GM15510 (cell line): Measurements from ENCODE around the gene GPBP1L1.

Source experiments
- POLR2A ChIP-seq: IDR thresholded peaks from 3 replicates; pipeline ENCODE4 v1.6.1; 2011; ENCODE audit warnings: borderline replicate concordance; ENCODE audit not compliant: insufficient read length; ENCODE audit errors: extremely low read depth

GPBP1L1 gene

GRCh38 chr1:45666836-45667235, 19.5 kb downstream of the GPBP1L1 start:
- TF ChIP-seq POLR2A, result no peak

GRCh38 chr1:45660336-45660735, 26.0 kb downstream of the GPBP1L1 start:
- TF ChIP-seq POLR2A, result no peak

DNA sequence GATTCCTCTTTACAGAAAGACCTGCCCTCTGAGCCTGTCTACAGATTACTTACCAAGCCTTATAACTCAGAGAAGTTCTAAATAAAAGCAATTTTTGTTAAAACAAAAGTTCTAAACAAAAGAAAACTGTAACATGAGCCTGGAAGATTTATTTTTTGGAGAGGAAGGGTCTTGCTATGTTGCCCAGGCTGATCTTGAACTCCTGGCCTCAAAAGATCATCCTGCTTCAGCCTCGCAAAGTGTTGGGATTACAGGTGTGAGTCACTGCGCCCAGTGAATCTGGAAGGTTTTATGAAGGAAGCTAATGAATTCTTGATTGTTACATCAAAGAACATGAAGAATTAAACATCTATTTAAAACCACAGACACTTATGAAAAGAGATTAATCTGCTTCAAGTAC, 27.1 kb downstream of the GPBP1L1 start:
- TF ChIP-seq POLR2A, result no peak

GRCh38 chr1:45658171-45658570, 28.2 kb downstream of the GPBP1L1 start:
- TF ChIP-seq POLR2A, result no peak

DNA sequence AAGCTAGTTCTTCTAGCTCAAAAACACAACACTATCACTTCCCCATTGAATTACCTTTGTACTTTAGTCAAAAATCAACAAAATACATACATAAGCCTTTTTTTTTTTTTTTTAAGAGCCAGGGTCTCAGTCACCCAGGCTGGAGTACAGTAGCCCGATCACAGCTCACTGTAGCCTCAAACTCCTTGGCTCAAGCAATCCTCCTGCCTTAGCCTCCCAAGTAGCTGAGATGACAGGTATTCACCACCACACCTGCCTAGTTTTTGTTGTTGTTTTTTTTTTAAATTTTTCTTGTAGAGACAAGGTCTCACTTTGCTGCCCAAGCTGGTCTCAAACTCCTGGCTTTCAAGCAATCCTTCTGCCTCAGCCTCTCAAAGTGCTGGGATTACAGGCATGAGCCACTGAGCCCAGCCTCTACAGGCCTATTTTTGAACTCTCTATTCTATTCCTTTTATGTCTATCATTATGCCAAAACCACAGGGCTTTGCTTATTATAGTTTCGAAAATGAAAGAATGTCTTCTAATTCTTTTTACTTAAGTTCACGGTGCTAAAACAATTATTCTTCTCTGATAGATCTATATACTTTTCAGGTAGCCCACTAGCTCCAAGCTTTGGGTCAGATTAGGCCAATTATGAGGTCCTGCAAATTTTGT, 29.6 kb downstream of the GPBP1L1 start:
- TF ChIP-seq POLR2A, result no peak

DNA sequence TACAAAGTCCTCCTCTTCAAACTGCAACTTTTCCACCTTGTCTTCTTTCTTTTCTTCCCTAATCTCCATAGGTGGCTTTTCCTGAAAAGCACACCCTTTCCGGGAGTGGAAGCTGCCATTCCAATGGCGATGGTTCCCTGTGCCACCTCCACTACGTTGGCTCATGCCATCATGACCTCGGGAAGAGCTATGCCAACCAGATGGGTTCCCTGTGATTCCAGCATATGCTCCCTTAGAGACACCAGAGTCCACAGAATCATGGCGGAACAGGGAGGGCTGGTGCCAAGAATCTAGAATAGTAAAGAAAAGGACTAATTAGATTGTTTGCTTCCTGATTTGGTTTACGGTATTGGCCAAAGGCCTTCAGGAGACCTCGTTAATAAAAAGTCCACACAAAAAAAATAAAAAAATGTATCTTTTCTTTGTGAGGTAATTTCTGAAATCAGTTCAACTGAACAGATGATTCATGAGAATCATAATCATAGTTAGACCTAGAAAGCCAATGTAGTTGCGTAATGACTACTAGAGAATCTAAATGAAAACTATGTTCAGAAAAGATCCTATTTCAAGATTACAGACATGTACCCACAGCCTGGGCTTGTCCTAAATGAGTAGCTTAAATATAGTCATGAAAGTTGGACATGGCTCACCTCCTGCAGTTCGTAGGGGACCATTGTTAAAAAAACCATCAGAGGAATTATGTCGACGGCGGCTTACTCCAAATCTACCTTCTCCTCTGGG, 31.6 kb downstream of the GPBP1L1 start:
- no peak for TF ChIP-seq POLR2A

DNA sequence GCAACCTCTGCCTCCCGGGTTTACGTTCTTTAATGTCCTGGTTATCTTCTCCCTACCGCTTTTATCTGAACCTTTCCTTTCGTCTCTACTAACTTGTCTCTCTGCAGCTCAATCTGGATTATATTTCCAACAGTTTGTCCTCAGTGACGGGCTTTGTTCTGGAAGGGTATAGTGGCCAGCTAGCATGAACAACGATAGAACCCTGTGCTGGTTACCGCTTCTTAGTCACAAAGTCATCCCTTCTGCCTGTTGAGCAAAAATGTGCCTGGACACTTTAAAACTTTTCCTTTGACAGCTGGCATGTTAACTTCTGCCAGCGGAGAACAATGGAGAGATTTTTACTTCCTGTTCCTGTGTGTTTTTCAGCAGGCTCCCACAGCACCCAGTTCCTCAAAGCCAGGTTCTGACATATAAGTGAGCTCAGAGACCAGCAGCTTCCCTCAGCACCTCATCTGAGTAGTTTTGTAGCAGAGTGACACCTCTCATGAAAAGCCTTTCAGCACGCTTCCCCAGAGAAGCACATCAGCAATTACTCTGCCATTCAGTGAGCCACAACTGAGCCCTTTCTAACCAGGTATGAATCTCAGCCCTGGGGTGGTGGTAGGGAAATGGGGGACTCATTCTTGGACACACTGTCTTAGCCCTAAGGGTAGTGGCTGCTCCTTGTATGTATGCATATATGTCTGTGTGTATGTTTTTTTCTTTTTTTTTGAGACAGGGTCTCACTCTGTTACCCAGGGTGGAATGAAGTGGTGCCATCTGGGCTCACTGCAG, 38.9 kb downstream of the GPBP1L1 start:
- TF ChIP-seq POLR2A, result no peak

- TF ChIP-seq POLR2A, result no peak
These were observed 41.7 kb downstream of the GPBP1L1 start for GRCh38 chr1:45644661-45645060.

DNA sequence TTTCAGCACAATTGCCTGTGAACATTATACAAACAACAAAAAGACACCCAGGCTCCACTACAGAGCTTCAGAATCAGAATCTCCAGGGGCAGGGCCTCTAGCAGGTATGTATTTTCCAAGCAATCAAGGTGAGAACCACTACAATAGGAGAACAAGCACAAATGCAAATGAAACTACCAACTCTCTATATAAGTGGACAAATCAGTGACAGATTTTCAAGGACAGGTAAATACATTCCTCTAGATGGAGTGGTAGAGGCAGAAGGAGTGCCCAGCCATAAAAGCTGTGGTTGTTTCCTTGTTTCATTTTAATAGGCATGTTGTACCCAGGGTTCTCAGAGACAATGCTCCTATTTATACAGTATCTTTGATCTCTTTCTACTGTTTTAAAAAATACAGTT, 42.4 kb downstream of the GPBP1L1 start:
- TF ChIP-seq POLR2A, result no peak

- TF ChIP-seq POLR2A, result no peak
These were observed 43.0 kb downstream of the GPBP1L1 start for GRCh38 chr1:45643321-45643720.

DNA sequence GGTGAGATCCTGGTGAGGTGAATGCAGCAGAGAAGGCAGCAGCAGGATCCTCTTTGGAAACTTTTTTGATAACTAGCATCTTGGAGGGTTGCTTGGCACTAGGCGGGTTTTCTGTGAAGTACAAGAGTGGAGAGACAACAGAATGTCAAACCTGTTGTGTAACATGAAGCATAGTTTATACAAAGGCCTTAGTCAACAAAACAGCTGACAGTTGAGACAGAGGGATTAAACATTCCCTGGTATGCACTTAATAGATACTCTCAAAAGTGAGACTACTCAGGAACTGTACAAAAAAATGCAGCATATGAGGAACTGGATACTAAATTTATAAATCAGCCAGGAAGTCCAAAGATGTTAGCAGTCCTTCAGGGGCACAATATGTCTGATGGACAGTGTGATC, 46.0 kb downstream of the GPBP1L1 start:
- no peak for TF ChIP-seq POLR2A

- TF ChIP-seq POLR2A, result no peak
These were observed 51.1 kb downstream of the GPBP1L1 start for GRCh38 chr1:45635211-45635610.

GRCh38 chr1:45630429-45630828, 55.9 kb downstream of the GPBP1L1 start:
- no peak for TF ChIP-seq POLR2A

GRCh38 chr1:45629035-45629434, 57.3 kb downstream of the GPBP1L1 start:
- TF ChIP-seq POLR2A, result no peak

DNA sequence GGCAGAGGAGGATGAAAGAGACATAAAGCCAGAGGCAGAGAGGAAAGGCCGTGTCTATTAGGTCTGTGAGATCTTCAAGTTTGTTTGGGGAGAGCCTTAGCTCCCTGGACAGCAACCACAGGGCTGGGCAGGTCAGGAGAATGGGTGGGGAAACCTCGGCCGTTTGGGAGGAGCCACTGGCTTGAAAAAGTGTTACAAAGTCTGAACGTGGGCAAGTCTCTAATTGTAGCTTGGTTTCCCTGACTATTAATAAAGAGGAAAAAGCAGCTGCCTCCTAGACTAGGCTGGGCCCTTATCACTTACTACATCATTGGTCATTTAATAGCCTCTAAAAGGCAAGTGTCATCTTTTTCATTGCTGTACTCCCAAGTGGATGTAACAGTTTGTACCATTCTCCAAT, 62.4 kb downstream of the GPBP1L1 start, which contains the start of gene CCDC17:
Gene CCDC17, minus strand, starts transcription at position 83 of the 400 bp plus-strand sequence. CDS start 145 bp downstream, outside the sequence.
- TF ChIP-seq POLR2A, result no peak
